HG03108 (cell line): ENCODE results near the gene TUBA1A.
"Not testable (repeated sequence)": the region's sequence is repeated elsewhere in the genome, so short reads cannot be mapped to it uniquely, and the experiment has no call there.

Experiments
- ATAC-seq: cut with Tn5 transposase; IDR thresholded peaks from one replicate; pipeline ENCODE4 v1.9.1; 2021; ENCODE audit warnings: moderate library complexity; ENCODE audit not compliant: unreplicated experiment

The TUBA1A gene

GRCh38 chr12:49160399-49160798, 28.5 kb downstream of the TUBA1A start:
- ATAC-seq = no peak

GRCh38 chr12:49154221-49154620, 34.7 kb downstream of the TUBA1A start:
- no peak for ATAC-seq

- no peak for ATAC-seq
These were observed 41.5 kb downstream of the TUBA1A start for GRCh38 chr12:49147384-49147783.

- no peak for ATAC-seq
These were observed 42.5 kb downstream of the TUBA1A start for GRCh38 chr12:49146406-49146805.

- no peak for ATAC-seq
These were observed 44.5 kb downstream of the TUBA1A start for GRCh38 chr12:49144384-49144783.

GRCh38 chr12:49138999-49139398, 49.9 kb downstream of the TUBA1A start:
- ATAC-seq = no peak

- no peak for ATAC-seq
These were observed 50.3 kb downstream of the TUBA1A start for GRCh38 chr12:49138587-49138986.

- no peak for ATAC-seq
These were observed 51.4 kb downstream of the TUBA1A start for GRCh38 chr12:49137476-49137875.

GRCh38 chr12:49136997-49137396, 51.9 kb downstream of the TUBA1A start:
- ATAC-seq = not testable (repeated sequence)
